HUES6 (cell line): Measurements from ENCODE around the gene CHRNA9.

Experiments
- H3K27ac ChIP-seq: 2 replicates; pipeline ENCODE4 v1.7.0; 2013; ENCODE audit warnings: low read depth, mild to moderate bottlenecking, low read length, inconsistent platforms
- H3K27me3 ChIP-seq: 2 replicates; pipeline ENCODE4 v1.6.1; 2013; ENCODE audit warnings: low read length; ENCODE audit not compliant: control insufficient read depth, insufficient read depth
- H3K36me3 ChIP-seq: 2 replicates; pipeline ENCODE4 v1.6.1; 2013; ENCODE audit warnings: low read length; ENCODE audit not compliant: control insufficient read depth, insufficient read depth
- H3K4me1 ChIP-seq: 2 replicates; pipeline ENCODE4 v1.6.1; 2013; ENCODE audit warnings: low read length; ENCODE audit not compliant: control insufficient read depth, insufficient read depth
- H3K4me3 ChIP-seq: 2 replicates; pipeline ENCODE4 v1.5.1; 2013; ENCODE audit warnings: low read depth, low read length
- H3K9ac ChIP-seq: one replicate; pipeline ENCODE4 v1.6.1; 2013; ENCODE audit warnings: mild to moderate bottlenecking, low read length
- H3K9me3 ChIP-seq: 2 replicates; pipeline ENCODE4 v1.6.1; 2013; ENCODE audit warnings: low read depth, low read length; ENCODE audit not compliant: control insufficient read depth, insufficient read depth

Gene CHRNA9

DNA sequence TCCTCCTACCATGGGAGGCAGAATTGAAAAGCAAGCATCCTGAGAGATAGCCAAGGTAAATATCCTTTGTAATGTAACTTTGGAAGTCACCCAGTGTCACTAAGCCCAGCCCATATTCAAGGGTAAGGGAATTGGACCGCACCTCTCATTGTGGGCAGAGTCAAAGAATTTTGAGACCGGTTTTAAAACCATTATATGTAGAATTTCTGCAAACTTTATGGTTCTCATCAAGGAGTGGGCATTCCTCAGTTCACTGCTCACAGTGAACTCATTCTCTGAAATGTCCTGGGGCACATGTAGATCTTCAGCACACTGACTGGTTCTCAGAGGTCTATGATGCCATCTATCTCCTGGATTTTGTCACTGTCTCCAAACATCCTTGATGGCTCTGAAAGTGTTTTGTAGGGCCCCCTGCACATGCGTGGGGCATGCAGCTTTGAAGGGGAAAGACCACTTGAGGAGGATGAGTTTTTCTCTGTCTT is 35.3 kb upstream of the CHRNA9 start:
- no peaks in the 10 kb centered on the region for H3K27me3 ChIP-seq
- H3K9ac ChIP-seq, result no peak overlapping the region
- H3K4me3 ChIP-seq, result no peak overlapping the region
- H3K9me3 ChIP-seq, result peaks cover 18% of the 10 kb centered on the region
- H3K27ac ChIP-seq, result no peak overlapping the region
- H3K36me3 ChIP-seq, result no peaks in the 10 kb centered on the region
- peaks cover 6% of the 10 kb centered on the region; the same call in 1 of the 2 replicates for H3K4me1 ChIP-seq

DNA sequence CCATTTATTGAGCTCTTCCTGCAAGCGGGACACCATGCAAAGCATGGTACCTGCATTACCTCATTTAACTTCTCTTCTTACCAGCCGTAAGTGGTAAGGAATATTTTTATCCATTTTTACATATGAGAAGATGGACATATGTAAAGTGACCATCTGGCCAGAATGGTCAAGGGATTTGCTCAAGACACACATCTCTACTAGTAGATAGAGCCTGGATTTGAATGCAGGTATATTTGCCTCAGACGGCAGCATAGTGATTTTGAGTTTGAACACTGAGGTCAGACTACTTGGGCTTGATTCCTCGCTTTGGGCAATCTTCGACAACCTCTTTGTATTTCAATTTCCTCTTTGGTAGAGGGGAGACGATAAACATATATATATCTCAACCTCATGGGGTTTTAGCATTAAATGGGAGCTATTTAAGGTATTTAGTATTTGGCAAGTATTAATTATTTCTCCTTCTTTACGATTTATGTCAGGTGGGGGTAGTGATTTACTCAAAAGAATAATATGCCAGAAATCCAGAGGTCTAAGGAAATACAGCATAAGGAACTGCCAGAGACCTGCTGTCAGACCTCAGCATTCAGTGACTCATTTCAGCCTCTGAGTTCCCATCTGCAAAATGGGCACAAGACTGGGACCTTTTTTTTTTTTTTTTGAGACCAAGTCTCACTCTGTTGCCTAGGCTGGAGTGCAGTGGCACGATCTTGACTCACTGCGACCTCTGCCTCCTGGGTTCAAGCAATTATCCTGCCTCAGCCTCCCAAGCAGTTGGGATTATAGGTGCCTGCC is 34.6 kb upstream of the CHRNA9 start:
- Histone ChIP-seq H3K9me3 (peaks cover 12% of the 10 kb centered on the region), H3K27me3 (no peaks in the 10 kb centered on the region), H3K27ac (no peak overlapping the region), H3K9ac (no peak overlapping the region), H3K36me3 (no peaks in the 10 kb centered on the region), H3K4me3 (no peak overlapping the region), H3K4me1 (peaks cover 6% of the 10 kb centered on the region; the same call in 1 of the 2 replicates)

- H3K4me3 ChIP-seq, result no peak overlapping the region
Measured at GRCh38 chr4:40301603-40302002, 33.5 kb upstream of the CHRNA9 start.

DNA sequence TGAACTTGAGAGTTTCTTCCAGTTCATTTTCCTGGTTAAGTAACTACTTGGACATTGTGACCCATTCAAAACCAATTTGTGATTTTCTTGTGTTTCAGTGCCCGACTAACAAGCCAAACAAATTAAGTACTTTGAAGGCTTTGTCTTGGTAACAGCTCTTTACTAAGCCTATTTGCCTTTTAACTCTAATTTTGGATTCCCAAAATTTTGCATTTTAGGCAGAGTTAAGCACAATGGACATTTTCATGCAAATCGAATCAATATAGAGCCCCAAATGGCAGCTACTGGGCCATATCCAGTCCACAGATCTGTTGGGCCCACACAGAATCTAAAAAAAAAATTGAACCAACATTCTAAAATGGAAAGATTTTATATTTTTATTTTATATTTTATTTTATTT is 31.4 kb upstream of the CHRNA9 start:
- H3K4me1 ChIP-seq, result peaks cover 29% of the 10 kb centered on the region
- H3K4me3 ChIP-seq, result no peak overlapping the region
- peaks cover 10% of the 10 kb centered on the region for H3K9me3 ChIP-seq
- no peak overlapping the region for H3K27ac ChIP-seq
- H3K27me3 ChIP-seq, result no peaks in the 10 kb centered on the region
- no peak overlapping the region for H3K9ac ChIP-seq
- H3K36me3 ChIP-seq, result no peaks in the 10 kb centered on the region

More at GRCh38 chr4:40301603-40302002, 33.5 kb upstream of the CHRNA9 start:
- Histone ChIP-seq H3K4me1 (peaks cover 10% of the 10 kb centered on the region), H3K9ac (no peak overlapping the region), H3K27me3 (no peaks in the 10 kb centered on the region), H3K9me3 (peaks cover 10% of the 10 kb centered on the region), H3K27ac (no peak overlapping the region), H3K36me3 (no peaks in the 10 kb centered on the region)

- Histone ChIP-seq H3K27ac (no peak overlapping the region), H3K4me3 (no peak overlapping the region), H3K4me1 (peaks cover 37% of the 10 kb centered on the region)
Measured at GRCh38 chr4:40305328-40306170, 29.6 kb upstream of the CHRNA9 start.

GRCh38 chr4:40306226-40306625 is 28.9 kb upstream of the CHRNA9 start:
- H3K9me3 ChIP-seq, result peaks cover 10% of the 10 kb centered on the region
- H3K9ac ChIP-seq, result no peak overlapping the region
- H3K27ac ChIP-seq, result no peak overlapping the region
- H3K36me3 ChIP-seq, result no peaks in the 10 kb centered on the region
- H3K4me1 ChIP-seq, result peaks cover 37% of the 10 kb centered on the region
- H3K27me3 ChIP-seq, result no peaks in the 10 kb centered on the region
- no peak overlapping the region for H3K4me3 ChIP-seq

More at GRCh38 chr4:40305328-40306170, 29.6 kb upstream of the CHRNA9 start:
- no peak overlapping the region for H3K9ac ChIP-seq
- no peaks in the 10 kb centered on the region for H3K36me3 ChIP-seq
- no peaks in the 10 kb centered on the region for H3K27me3 ChIP-seq
- H3K9me3 ChIP-seq, result peaks cover 10% of the 10 kb centered on the region

DNA sequence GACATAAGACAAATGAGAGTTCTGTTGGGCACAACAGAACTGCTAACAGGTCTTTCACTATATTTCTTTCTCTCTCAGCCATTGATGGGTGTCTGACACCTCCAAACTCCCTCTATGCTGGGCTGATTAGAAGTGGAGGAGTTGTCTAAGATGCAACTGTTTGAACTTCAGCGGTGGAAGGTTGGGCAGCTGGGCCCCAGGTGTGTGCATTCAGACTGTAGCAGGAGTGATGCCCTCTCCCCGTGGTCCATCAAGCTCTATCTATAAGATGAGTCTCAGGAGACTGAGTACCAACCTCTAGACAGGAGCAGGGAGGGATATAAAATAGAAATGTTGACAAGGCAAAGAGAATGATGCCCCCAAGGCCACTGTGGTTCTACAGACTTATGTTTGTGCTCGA is 28.2 kb upstream of the CHRNA9 start:
- Histone ChIP-seq H3K4me3 (no peak overlapping the region), H3K4me1 (peaks cover 37% of the 10 kb centered on the region), H3K27ac (no peak overlapping the region), H3K9me3 (peaks cover 10% of the 10 kb centered on the region), H3K27me3 (no peaks in the 10 kb centered on the region), H3K9ac (no peak overlapping the region), H3K36me3 (no peaks in the 10 kb centered on the region)

GRCh38 chr4:40307627-40308497 is 27.3 kb upstream of the CHRNA9 start:
- Histone ChIP-seq H3K27me3 (no peaks in the 10 kb centered on the region), H3K27ac (0 out of 2 replicates have a peak overlapping the region, but pooled peaks have one; percentile 31), H3K9ac (no peak overlapping the region), H3K4me3 (no peak overlapping the region), H3K36me3 (no peaks in the 10 kb centered on the region), H3K4me1 (peaks cover 37% of the 10 kb centered on the region), H3K9me3 (peaks cover 10% of the 10 kb centered on the region)

DNA sequence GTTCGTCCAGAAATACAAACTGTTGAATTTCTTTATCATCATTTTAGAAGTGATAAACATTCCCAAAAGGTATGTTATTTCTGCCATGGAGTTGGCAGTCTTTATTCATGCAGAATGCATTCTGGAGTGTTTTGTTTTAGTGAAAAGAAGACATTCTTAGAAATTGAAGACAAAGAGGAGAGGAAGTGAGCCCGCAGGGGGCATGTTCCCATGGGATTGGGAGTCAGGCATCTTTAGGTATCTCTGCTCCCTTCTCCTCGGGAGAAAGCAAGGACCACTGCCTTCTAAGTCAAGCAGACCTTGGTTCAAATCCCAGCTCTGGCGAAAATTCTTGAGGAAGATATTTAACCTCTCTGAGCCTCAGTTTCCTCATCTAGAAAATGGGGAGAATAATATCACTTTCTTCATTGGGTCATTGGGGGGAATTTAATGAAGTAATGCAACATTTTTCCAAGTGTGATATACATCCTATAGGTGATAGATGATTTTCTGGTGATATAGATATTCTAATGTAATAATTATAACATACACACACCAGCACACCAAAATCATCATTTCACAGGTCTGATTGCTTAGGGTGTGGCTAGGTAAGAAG is 26.5 kb upstream of the CHRNA9 start:
- peaks cover 8% of the 10 kb centered on the region for H3K9me3 ChIP-seq
- H3K27me3 ChIP-seq, result no peaks in the 10 kb centered on the region
- H3K36me3 ChIP-seq, result no peaks in the 10 kb centered on the region
- peaks cover 36% of the 10 kb centered on the region for H3K4me1 ChIP-seq
- H3K4me3 ChIP-seq, result no peak overlapping the region
- H3K27ac ChIP-seq, result 0 out of 2 replicates have a peak overlapping the region, but pooled peaks have one; percentile 31
- no peak overlapping the region for H3K9ac ChIP-seq

DNA sequence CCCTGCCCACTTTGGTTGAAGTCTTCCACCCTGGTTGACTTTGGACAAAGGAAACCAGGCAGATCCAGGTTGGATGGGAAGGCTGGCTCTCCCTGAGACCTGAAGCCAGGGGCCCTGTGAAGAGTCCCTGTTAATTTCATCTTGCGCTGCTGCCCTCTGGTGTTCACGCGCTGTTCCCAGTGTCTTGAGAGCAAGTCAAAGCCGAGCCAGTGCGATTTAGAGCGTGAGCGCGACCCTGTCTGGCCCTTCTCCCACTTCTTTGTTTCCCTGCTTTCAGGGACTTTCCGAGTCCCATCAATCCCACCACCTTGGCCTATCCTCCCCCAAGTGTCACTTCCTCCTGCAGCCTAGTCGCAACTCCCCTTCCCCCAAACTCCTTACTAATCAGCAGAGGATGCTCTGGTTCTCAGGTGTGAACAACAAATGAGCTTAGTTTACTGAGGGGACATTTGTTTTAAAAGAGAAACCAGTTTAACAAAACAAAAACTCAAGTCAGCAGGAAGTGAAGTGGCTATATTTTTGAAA is 25.8 kb upstream of the CHRNA9 start:
- peaks cover 34% of the 10 kb centered on the region for H3K4me1 ChIP-seq
- H3K36me3 ChIP-seq, result no peaks in the 10 kb centered on the region
- no peak overlapping the region for H3K9ac ChIP-seq

More for the DNA sequence above, 25.8 kb upstream of the CHRNA9 start:
- Histone ChIP-seq H3K9me3 (peaks cover 6% of the 10 kb centered on the region), H3K27me3 (no peaks in the 10 kb centered on the region), H3K4me3 (no peak overlapping the region; the same call in 1 of the 2 replicates), H3K27ac (peak overlapping the region; percentile 45; the same call in 1 of the 2 replicates)
